Hepatocyte (in vitro differentiated cells): ENCODE results near the gene NKAIN2. TPM values are rescaled to one million over a fixed set of nuclear protein-coding genes. Genes with fewer than 3 reads are reported as not detected.

Experiments used
- DNase-seq: peaks from one replicate; pipeline ENCODE4 v3.0.0-alpha.2; 2016; ENCODE audit warnings: low spot score
- H2AFZ ChIP-seq: fragments of 200-600 bp; sonication (generic); 2 replicates; pipeline ENCODE4 v1.6.0; 2016; ENCODE audit warnings: antibody characterized with exemption, mild to moderate bottlenecking
- H3K27ac ChIP-seq: fragments of 200-600 bp; sonication (generic); 2 replicates; pipeline ENCODE4 v1.5.1; 2016; ENCODE audit warnings: mild to moderate bottlenecking
- H3K27me3 ChIP-seq: fragments of 200-600 bp; sonication (generic); 2 replicates; pipeline ENCODE4 v1.6.1; 2016
- H3K36me3 ChIP-seq: fragments of 200-600 bp; sonication (generic); replicated peaks from 2 replicates; pipeline ENCODE4 v1.5.1; 2016; ENCODE audit warnings: low read depth; ENCODE audit not compliant: insufficient read depth
- H3K4me1 ChIP-seq: fragments of 200-600 bp; sonication (generic); 2 replicates; pipeline ENCODE4 v1.5.1; 2016; ENCODE audit warnings: mild to moderate bottlenecking, moderate library complexity; ENCODE audit not compliant: insufficient read depth
- H3K4me2 ChIP-seq: fragments of 200-600 bp; sonication (generic); 2 replicates; pipeline ENCODE4 v1.6.0; 2016
- H3K4me3 ChIP-seq: fragments of 200-600 bp; sonication (generic); 2 replicates; pipeline ENCODE4 v1.5.1; 2016; ENCODE audit warnings: mild to moderate bottlenecking
- H3K79me2 ChIP-seq: fragments of 200-600 bp; sonication (generic); 2 replicates; pipeline ENCODE4 v1.6.0; 2017; ENCODE audit warnings: mild to moderate bottlenecking
- H3K9me2 ChIP-seq: fragments of 200-600 bp; sonication (generic); replicated peaks from 2 replicates; pipeline ENCODE4 v1.6.0; 2017; ENCODE audit warnings: mild to moderate bottlenecking; ENCODE audit not compliant: insufficient read depth
- H3K9me3 ChIP-seq: fragments of 200-600 bp; sonication (generic); 2 replicates; pipeline ENCODE4 v1.5.1; 2016; ENCODE audit warnings: low read depth, mild to moderate bottlenecking
- H4K20me1 ChIP-seq: fragments of 200-600 bp; sonication (generic); 2 replicates; pipeline ENCODE4 v1.6.0; 2016; ENCODE audit warnings: mild to moderate bottlenecking; ENCODE audit not compliant: insufficient read depth, poor library complexity, severe bottlenecking
- EZH2 ChIP-seq: fragments of 200-600 bp; sonication (generic); IDR thresholded peaks from 2 replicates; pipeline ENCODE4 v1.6.1; 2016; ENCODE audit warnings: antibody characterized with exemption, mild to moderate bottlenecking, borderline replicate concordance
- EZH2phosphoT487 ChIP-seq: fragments of 200-600 bp; sonication (generic); IDR thresholded peaks from one replicate; pipeline ENCODE4 v1.6.1; 2018; ENCODE audit warnings: antibody characterized with exemption, mild to moderate bottlenecking, low read depth, moderate library complexity; ENCODE audit not compliant: unreplicated experiment, severe bottlenecking
- WGBS: methylation state at CpG from one replicate; pipeline ENCODE4 v1.1.6; 2016; ENCODE audit warnings: low lambda C conversion rate; ENCODE audit errors: missing lambda C conversion rate; 5-methylcytosine and 5-hydroxymethylcytosine counted together
- polyA plus RNA-seq: library from polyadenylated mRNA; unstranded; fragments of >200 nt; fragmentation: Nextera tagmentation; extraction: Ambion mirVana; gene quantifications from 2 replicates; pipeline ENCODE4 v1.2.1, GENCODE V29; 2016
- total RNA-seq: library from RNA; depleted of rRNA; stranded (reverse); fragments of >200 nt; gene quantifications from 2 replicates; pipeline ENCODE4 v1.2.3, GENCODE V29; 2014
- TF ChIP-seq, protein P1 (sequence below): fragments of 200-600 bp; sonication (generic); IDR thresholded peaks from 2 replicates; pipeline ENCODE4 v1.5.1; 2016; ENCODE audit warnings: antibody characterized with exemption, mild to moderate bottlenecking; ENCODE audit not compliant: poor library complexity

Gene NKAIN2
- total and polyA plus RNA-seq, 2 experiments from 2014 or later: 0.48 to 2.6 TPM

DNA sequence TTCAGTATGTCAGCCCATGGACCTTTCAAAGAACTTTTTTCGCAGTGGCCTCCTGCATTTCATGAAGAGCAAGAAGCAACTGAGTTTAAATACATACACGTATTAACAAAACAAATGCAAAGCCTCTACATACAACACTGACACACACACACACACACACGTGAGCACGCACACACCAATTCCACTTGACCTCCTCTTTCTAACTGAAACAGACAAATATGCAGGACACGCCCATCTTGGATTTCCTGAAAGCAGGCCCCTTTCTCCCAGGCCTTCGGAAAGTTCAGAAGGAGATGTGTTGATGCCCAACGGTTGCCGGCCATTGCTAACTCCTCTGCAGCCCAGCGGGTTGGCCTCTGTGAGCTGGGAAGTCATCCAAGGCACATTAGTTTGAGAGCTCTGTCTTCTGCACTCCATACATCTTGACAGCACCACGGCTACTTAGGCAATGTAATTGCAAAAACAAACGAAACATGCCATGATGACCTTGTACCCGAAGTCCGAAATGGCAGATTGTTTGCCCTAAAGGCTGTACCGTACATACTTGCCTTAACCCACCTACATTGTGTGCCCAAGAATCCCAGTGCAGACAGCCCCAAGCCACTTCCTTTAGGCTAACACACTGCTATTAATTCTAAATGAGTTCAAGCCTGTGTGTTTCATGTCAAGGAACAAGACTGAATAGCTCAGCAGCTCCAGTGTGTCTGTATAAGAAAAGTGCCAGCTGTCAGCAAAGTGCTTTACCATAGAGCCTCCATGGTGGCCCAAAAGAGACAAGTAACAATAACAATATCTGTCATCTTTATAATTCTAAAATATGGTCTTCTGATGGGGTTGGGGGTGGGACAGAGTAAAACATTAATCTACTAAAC, 1019.8 kb downstream of the NKAIN2 start:
- 80% methylated on average over 14 of the region's 14 CpGs for WGBS
- H3K4me3 ChIP-seq: no peak overlapping the region
- no peak overlapping the region for H2AFZ ChIP-seq
- peaks cover 4% of the 10 kb centered on the region for H3K4me1 ChIP-seq
- H3K27me3 ChIP-seq: no peaks in the 10 kb centered on the region
- H3K4me2 ChIP-seq: no peak overlapping the region
- H3K79me2 ChIP-seq: no peaks in the 10 kb centered on the region
- no peaks in the 10 kb centered on the region for H3K9me3 ChIP-seq
- DNase-seq: no peak
- H4K20me1 ChIP-seq: no peaks in the 10 kb centered on the region
- H3K9me2 ChIP-seq: no peaks in the 10 kb centered on the region
- TF ChIP-seq EZH2: no peak
- no peaks in the 10 kb centered on the region for H3K36me3 ChIP-seq
- no peak overlapping the region for H3K27ac ChIP-seq

DNA sequence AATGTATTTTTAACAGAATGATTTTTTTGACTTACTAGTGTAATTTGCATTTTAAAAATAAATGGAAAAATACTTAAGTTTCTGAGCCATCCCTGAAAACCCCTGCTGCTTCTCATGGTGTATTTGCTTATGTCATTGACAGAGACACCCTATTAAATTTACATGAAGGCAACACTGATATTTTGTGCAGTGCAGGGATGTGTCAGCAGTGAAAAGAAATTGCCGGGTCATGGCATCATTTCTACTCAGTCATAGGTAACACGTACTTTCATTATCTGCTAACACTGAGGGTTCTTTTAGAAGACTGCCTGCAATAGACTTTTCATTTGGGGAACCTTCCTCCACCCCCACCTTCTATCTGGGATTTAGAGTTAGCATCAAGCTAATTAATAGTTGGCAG, 1021.9 kb downstream of the NKAIN2 start:
- 91% methylated on average over 2 of the region's 2 CpGs for WGBS
- Histone ChIP-seq H3K27me3 (no peaks in the 10 kb centered on the region), H4K20me1 (no peaks in the 10 kb centered on the region), H3K9me2 (no peaks in the 10 kb centered on the region), H3K4me2 (no peak overlapping the region), H3K4me1 (peaks cover 4% of the 10 kb centered on the region), H3K36me3 (no peaks in the 10 kb centered on the region), H2AFZ (no peak overlapping the region), H3K27ac (no peak overlapping the region), H3K9me3 (no peaks in the 10 kb centered on the region), H3K4me3 (no peak overlapping the region), H3K79me2 (no peaks in the 10 kb centered on the region)
- no peak for TF ChIP-seq EZH2phosphoT487
- TF ChIP-seq EZH2: no peak
- TF ChIP-seq, protein P1, sequence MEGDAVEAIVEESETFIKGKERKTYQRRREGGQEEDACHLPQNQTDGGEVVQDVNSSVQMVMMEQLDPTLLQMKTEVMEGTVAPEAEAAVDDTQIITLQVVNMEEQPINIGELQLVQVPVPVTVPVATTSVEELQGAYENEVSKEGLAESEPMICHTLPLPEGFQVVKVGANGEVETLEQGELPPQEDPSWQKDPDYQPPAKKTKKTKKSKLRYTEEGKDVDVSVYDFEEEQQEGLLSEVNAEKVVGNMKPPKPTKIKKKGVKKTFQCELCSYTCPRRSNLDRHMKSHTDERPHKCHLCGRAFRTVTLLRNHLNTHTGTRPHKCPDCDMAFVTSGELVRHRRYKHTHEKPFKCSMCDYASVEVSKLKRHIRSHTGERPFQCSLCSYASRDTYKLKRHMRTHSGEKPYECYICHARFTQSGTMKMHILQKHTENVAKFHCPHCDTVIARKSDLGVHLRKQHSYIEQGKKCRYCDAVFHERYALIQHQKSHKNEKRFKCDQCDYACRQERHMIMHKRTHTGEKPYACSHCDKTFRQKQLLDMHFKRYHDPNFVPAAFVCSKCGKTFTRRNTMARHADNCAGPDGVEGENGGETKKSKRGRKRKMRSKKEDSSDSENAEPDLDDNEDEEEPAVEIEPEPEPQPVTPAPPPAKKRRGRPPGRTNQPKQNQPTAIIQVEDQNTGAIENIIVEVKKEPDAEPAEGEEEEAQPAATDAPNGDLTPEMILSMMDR: no peak
- no peak for DNase-seq

DNA sequence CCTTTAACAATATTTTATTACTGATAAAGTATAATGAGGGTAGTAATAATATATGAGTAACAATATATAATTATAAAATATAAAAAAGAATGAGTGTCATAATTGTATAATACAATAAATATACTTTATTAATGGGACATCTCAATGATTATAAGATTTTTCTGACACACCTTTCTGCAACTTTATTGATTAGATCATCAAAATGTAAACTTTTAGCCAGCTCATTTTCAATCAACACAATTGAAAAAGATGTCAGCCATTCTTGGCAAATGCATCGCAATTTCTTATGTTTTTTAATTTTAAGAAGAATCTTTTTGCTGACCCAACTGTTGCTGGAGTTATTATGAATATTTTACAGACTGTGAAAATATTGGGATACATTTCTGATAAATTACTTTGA, 1026.2 kb downstream of the NKAIN2 start:
- H3K4me3 ChIP-seq: no peak overlapping the region
- no peaks in the 10 kb centered on the region for H3K27me3 ChIP-seq
- TF ChIP-seq EZH2 (no peak), EZH2phosphoT487 (no peak)
- TF ChIP-seq, protein P1: no peak
- WGBS: 100% methylated on average over 1 of the region's 1 CpG
- DNase-seq: no peak
- H2AFZ ChIP-seq: no peak overlapping the region
- H3K36me3 ChIP-seq: no peaks in the 10 kb centered on the region
- H3K79me2 ChIP-seq: no peaks in the 10 kb centered on the region
- no peak overlapping the region for H3K4me2 ChIP-seq
- no peaks in the 10 kb centered on the region for H3K9me3 ChIP-seq
- no peaks in the 10 kb centered on the region for H4K20me1 ChIP-seq
- H3K27ac ChIP-seq: no peak overlapping the region
- H3K4me1 ChIP-seq: no peaks in the 10 kb centered on the region
- no peaks in the 10 kb centered on the region for H3K9me2 ChIP-seq

DNA sequence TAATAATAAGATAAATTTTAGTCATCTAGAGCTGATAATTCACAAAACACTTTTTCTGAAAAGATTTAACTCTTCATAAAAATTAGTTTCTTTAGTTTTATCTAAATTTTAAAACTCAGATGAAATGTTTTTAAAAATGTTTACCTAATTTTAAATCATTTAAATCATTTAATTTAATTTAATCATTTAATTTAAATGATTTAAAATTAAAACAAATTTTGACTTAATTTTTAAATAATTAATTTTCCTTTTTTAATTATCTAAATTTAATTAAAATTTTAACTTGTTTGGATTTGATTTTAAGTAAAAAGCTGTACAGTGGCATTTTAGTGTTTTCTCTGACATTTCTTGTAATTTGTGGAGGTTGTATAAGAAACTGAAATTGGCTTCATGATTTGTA, 1026.8 kb downstream of the NKAIN2 start:
- TF ChIP-seq, protein P1: no peak
- TF ChIP-seq EZH2: no peak
- no peak for TF ChIP-seq EZH2phosphoT487
- Histone ChIP-seq H3K4me1 (no peaks in the 10 kb centered on the region), H3K79me2 (no peaks in the 10 kb centered on the region), H3K9me2 (no peaks in the 10 kb centered on the region), H3K27me3 (no peaks in the 10 kb centered on the region), H3K36me3 (no peaks in the 10 kb centered on the region), H2AFZ (no peak overlapping the region), H3K9me3 (no peaks in the 10 kb centered on the region), H3K27ac (no peak overlapping the region), H3K4me2 (no peak overlapping the region), H4K20me1 (no peaks in the 10 kb centered on the region), H3K4me3 (no peak overlapping the region)
- DNase-seq: no peak
